Measurements from ENCODE around the gene PTS. TPM values are rescaled to one million over a fixed set of nuclear protein-coding genes. Genes with fewer than 3 reads are reported as not detected.
A peak's percentile ranks its signal among the peaks of the same experiment; 100 is the strongest.

PTS gene
- total RNA-seq, 2 experiments from 2014 or later: 22.6 to 37.8 TPM

GRCh38 chr11:112178428-112178827 is 47.8 kb upstream of the PTS start:
- Histone ChIP-seq H3K4me1 (ENCODE audit: insufficient read depth, low read length, poor library complexity, severe bottlenecking) (peaks cover 8% of the 10 kb centered on the region), H3K4me2 (ENCODE audit: low read length) (no peak overlapping the region), H3K79me2 (ENCODE audit: insufficient read depth, low read depth, low read length) (no peaks in the 10 kb centered on the region), H4K20me1 (ENCODE audit: insufficient read depth, low read length) (no peaks in the 10 kb centered on the region), H3K9me2 (ENCODE audit: insufficient read depth, low read length) (no peaks in the 10 kb centered on the region), H3K9me3 (ENCODE audit: low read length) (no peaks in the 10 kb centered on the region), H3K27ac (ENCODE audit: low read depth, low read length, poor library complexity, severe bottlenecking) (no peak overlapping the region), H3K4me3 (ENCODE audit: low read depth, low read length, poor library complexity, severe bottlenecking) (no peak overlapping the region), H3K36me3 (ENCODE audit: insufficient read depth, low read length) (no peaks in the 10 kb centered on the region), H2AFZ (ENCODE audit: low read length) (no peak overlapping the region)
- no TSS peak for BruUV-seq (replicated peaks)
- POLR2A ChIA-PET: no interaction called here
- CTCF ChIA-PET (ENCODE audit: unreplicated experiment): no interaction called here
- TF ChIP-seq EZH2phosphoT487 (IDR thresholded peaks at IDR 0.05; ENCODE audit: borderline replicate concordance, low read depth, low read length) (no peak), CTCF (conservative IDR thresholded peaks at IDR 0.05; ENCODE audit: low read length) (no peak)
- DNase-seq (ENCODE audit: low spot score): no peak
- intact Hi-C loops (cut with micrococcal nuclease; ENCODE audit: unreplicated experiment): loop anchor here (5.0 kb wide), 1 partner anchor 246 kb away; no protein-coding TSS in a partner anchor

- Histone ChIP-seq H3K9me2 (ENCODE audit: insufficient read depth, low read length) (no peaks in the 10 kb centered on the region), H4K20me1 (ENCODE audit: insufficient read depth, low read length) (no peaks in the 10 kb centered on the region), H3K4me1 (ENCODE audit: insufficient read depth, low read length, poor library complexity, severe bottlenecking) (peaks cover 8% of the 10 kb centered on the region), H3K4me2 (ENCODE audit: low read length) (no peak overlapping the region), H3K79me2 (ENCODE audit: insufficient read depth, low read depth, low read length) (no peaks in the 10 kb centered on the region), H3K36me3 (ENCODE audit: insufficient read depth, low read length) (no peaks in the 10 kb centered on the region), H3K4me3 (ENCODE audit: low read depth, low read length, poor library complexity, severe bottlenecking) (no peak overlapping the region), H3K9me3 (ENCODE audit: low read length) (no peaks in the 10 kb centered on the region), H3K27ac (ENCODE audit: low read depth, low read length, poor library complexity, severe bottlenecking) (no peak overlapping the region), H2AFZ (ENCODE audit: low read length) (no peak overlapping the region)
- no peak for TF ChIP-seq EZH2phosphoT487 (IDR thresholded peaks at IDR 0.05; ENCODE audit: borderline replicate concordance, low read depth, low read length)
- TF ChIP-seq CTCF (conservative IDR thresholded peaks at IDR 0.05; ENCODE audit: low read length): no peak
- ChIA-PET POLR2A (no interaction called here), CTCF (ENCODE audit: unreplicated experiment) (no interaction called here)
- no TSS peak for BruUV-seq (replicated peaks)
- no peak for DNase-seq (ENCODE audit: low spot score)
- intact Hi-C loops (cut with micrococcal nuclease; ENCODE audit: unreplicated experiment): loop anchor here (5.0 kb wide), 1 partner anchor 247 kb away; no protein-coding TSS in a partner anchor
Measured at GRCh38 chr11:112178936-112179335, 47.3 kb upstream of the PTS start.

GRCh38 chr11:112179601-112180000 is 46.6 kb upstream of the PTS start:
- CTCF ChIA-PET (ENCODE audit: unreplicated experiment): no interaction called here
- BruUV-seq (replicated peaks): no TSS peak
- Histone ChIP-seq H3K36me3 (ENCODE audit: insufficient read depth, low read length) (no peaks in the 10 kb centered on the region), H3K9me2 (ENCODE audit: insufficient read depth, low read length) (no peaks in the 10 kb centered on the region), H3K4me1 (ENCODE audit: insufficient read depth, low read length, poor library complexity, severe bottlenecking) (peaks cover 8% of the 10 kb centered on the region), H3K79me2 (ENCODE audit: insufficient read depth, low read depth, low read length) (no peaks in the 10 kb centered on the region), H2AFZ (ENCODE audit: low read length) (no peak overlapping the region), H4K20me1 (ENCODE audit: insufficient read depth, low read length) (no peaks in the 10 kb centered on the region), H3K4me2 (ENCODE audit: low read length) (no peak overlapping the region), H3K27ac (ENCODE audit: low read depth, low read length, poor library complexity, severe bottlenecking) (no peak overlapping the region), H3K4me3 (ENCODE audit: low read depth, low read length, poor library complexity, severe bottlenecking) (no peak overlapping the region), H3K9me3 (ENCODE audit: low read length) (no peaks in the 10 kb centered on the region)
- TF ChIP-seq EZH2phosphoT487 (IDR thresholded peaks at IDR 0.05; ENCODE audit: borderline replicate concordance, low read depth, low read length): no peak
- no peak for TF ChIP-seq CTCF (conservative IDR thresholded peaks at IDR 0.05; ENCODE audit: low read length)
- POLR2A ChIA-PET: interaction anchor here (0.6 kb wide), 1 partner anchor 23 kb away, joined by 6 read pairs; no protein-coding TSS in a partner anchor
- DNase-seq (ENCODE audit: low spot score): peak; percentile 27
- intact Hi-C loops (cut with micrococcal nuclease; ENCODE audit: unreplicated experiment): loop anchor here (5.0 kb wide), 1 partner anchor 247 kb away; no protein-coding TSS in a partner anchor

All from OCI-LY7 (cell line).